GM12878 (cell line): Measurements from ENCODE around the gene ATIC. TPM values are rescaled to one million over a fixed set of nuclear protein-coding genes. Genes with fewer than 3 reads are reported as not detected.

Source experiments
- ATAC-seq: fragments of 200-7000 bp; cut with Tn5 transposase; 3 replicates; pipeline ENCODE4 v1.9.1; 2020; ENCODE audit warnings: mild to moderate bottlenecking, moderate library complexity
- BruUV-seq: library from RNA; stranded (reverse); fragments of 400-500 nt; replicated peaks from 2 replicates; lab custom pipeline; 2021; lab: Mats Ljungman, UMichigan
- CTCF ChIA-PET: fragments of 300-600 bp; sonication (Branson Sonifier 250); formaldehyde crosslinking; extraction: SDS; loops from one replicate; lab custom pipeline; 2021; ENCODE audit warnings: inconsistent platforms; lab: Yijun Ruan, JAX
- POLR2A ChIA-PET: fragments of 350-600 bp; formaldehyde crosslinking; extraction: SDS; loops from one replicate; lab custom pipeline; 2021; ENCODE audit warnings: inconsistent platforms; lab: Charles Lee
- RAD21 ChIA-PET: fragments of 300-600 bp; sonication (Branson Sonifier 250); formaldehyde crosslinking; loops from one replicate; lab custom pipeline; 2023; ENCODE audit warnings: antibody characterized with exemption; ENCODE audit not compliant: unreplicated experiment; lab: Charles Lee
- SMC1A ChIA-PET: fragments of 300-600 bp; sonication (Branson Sonifier 250); formaldehyde crosslinking; loops from one replicate; lab custom pipeline; 2023; ENCODE audit not compliant: unreplicated experiment, uncharacterized antibody; lab: Charles Lee
- DNase-seq: peaks from one replicate; pipeline ENCODE4 v3.0.0-alpha.2; 2011; ENCODE audit warnings: low read depth, low spot score
- FAIRE-seq: peaks from 3 replicates; lab custom pipeline; 2011; peaks lifted over from hg19 to GRCh38; lab: Jason Lieb, UNC
- H2AFZ ChIP-seq: 2 replicates; pipeline ENCODE4 v1.6.0; 2011; ENCODE audit warnings: low read depth, low read length, control low read depth; ENCODE audit not compliant: control insufficient read depth
- H3K27ac ChIP-seq: 2 replicates; pipeline ENCODE4 v1.5.1; 2011; ENCODE audit warnings: control low read depth; ENCODE audit not compliant: control insufficient read depth, insufficient read depth
- H3K27me3 ChIP-seq, 2 experiments: replicated peaks in 1 of 2; 2 replicates each; pipeline versions ENCODE4 v1.6.0 to v1.6.1; 2011; ENCODE audit warnings: low read length in 1 of 2; ENCODE audit not compliant: control insufficient read depth in 2 of 2, insufficient read depth in 2 of 2
- H3K36me3 ChIP-seq, 2 experiments: 2 replicates each; pipeline ENCODE4 v1.5.1; 2011; ENCODE audit warnings: low read length in 1 of 2; ENCODE audit not compliant: control insufficient read depth in 2 of 2, insufficient read depth in 2 of 2
- H3K4me1 ChIP-seq: 2 replicates; pipeline ENCODE4 v1.6.1; 2011; ENCODE audit warnings: mild to moderate bottlenecking, low read length, moderate library complexity, mixed read lengths; ENCODE audit not compliant: control insufficient read depth, insufficient read depth
- H3K4me2 ChIP-seq: 2 replicates; pipeline ENCODE4 v1.6.0; 2011; ENCODE audit warnings: control low read depth; ENCODE audit not compliant: control insufficient read depth, insufficient read depth
- H3K4me3 ChIP-seq: fragments of 200-600 bp; sonication (generic); 2 replicates; pipeline ENCODE4 v1.5.1; 2016
- H3K79me2 ChIP-seq: 2 replicates; pipeline ENCODE4 v1.6.0; 2011; ENCODE audit warnings: low read length; ENCODE audit not compliant: control insufficient read depth, insufficient read depth
- H3K9ac ChIP-seq: 2 replicates; pipeline ENCODE4 v1.8.0; 2011; ENCODE audit warnings: low read length, control low read depth, mixed read lengths; ENCODE audit not compliant: control insufficient read depth, insufficient read depth
- H3K9me3 ChIP-seq: replicated peaks from 3 replicates; pipeline ENCODE4 v1.5.1; 2011; ENCODE audit warnings: mild to moderate bottlenecking, low read length; ENCODE audit not compliant: control insufficient read depth, insufficient read depth
- H4K20me1 ChIP-seq: 2 replicates; pipeline ENCODE4 v1.6.0; 2011; ENCODE audit not compliant: control insufficient read depth, insufficient read depth
- ATF7 ChIP-seq: fragments of 450-650 bp; IDR thresholded peaks from 2 replicates; pipeline ENCODE4 v1.6.1; 2016; ENCODE audit warnings: low read depth, mild to moderate bottlenecking
- BCL3 ChIP-seq: IDR thresholded peaks from 2 replicates; pipeline ENCODE4 v1.6.1; 2011; ENCODE audit warnings: borderline replicate concordance, low read depth, mild to moderate bottlenecking, moderate library complexity, low read length; ENCODE audit not compliant: insufficient read depth, poor library complexity, severe bottlenecking
- BMI1 ChIP-seq: fragments of 450-650 bp; IDR thresholded peaks from 2 replicates; pipeline ENCODE4 v1.6.1; 2016; ENCODE audit warnings: mild to moderate bottlenecking, moderate library complexity, borderline replicate concordance
- FOXK2 ChIP-seq: fragments of 450-650 bp; IDR thresholded peaks from 2 replicates; pipeline ENCODE4 v1.6.1; 2017; ENCODE audit warnings: mild to moderate bottlenecking, moderate library complexity
- FOXM1 ChIP-seq: IDR thresholded peaks from 2 replicates; pipeline ENCODE4 v1.6.1; 2012; ENCODE audit warnings: low read depth, mild to moderate bottlenecking, inconsistent platforms, low read length, moderate library complexity
- GABPA ChIP-seq: IDR thresholded peaks from 2 replicates; pipeline ENCODE4 v1.6.1; 2014; ENCODE audit warnings: antibody characterized with exemption, low read depth, mild to moderate bottlenecking, inconsistent platforms
- IKZF1 ChIP-seq: fragments of 450-650 bp; conservative IDR thresholded peaks from 2 replicates; pipeline ENCODE4 v1.6.1; 2017; ENCODE audit warnings: antibody characterized with exemption, mild to moderate bottlenecking
- JUND ChIP-seq: IDR thresholded peaks from 2 replicates; pipeline ENCODE4 v1.6.1; 2012; ENCODE audit warnings: low read depth, mild to moderate bottlenecking, low read length, improper control_type of control experiment, moderate library complexity
- MTA3 ChIP-seq: IDR thresholded peaks from 2 replicates; pipeline ENCODE4 v1.6.1; 2012; ENCODE audit warnings: low read length, inconsistent platforms, borderline replicate concordance
- NFYA ChIP-seq: IDR thresholded peaks from 2 replicates; pipeline ENCODE4 v1.6.1; 2011; ENCODE audit warnings: low read depth, mild to moderate bottlenecking, low read length, improper control_type of control experiment, borderline replicate concordance
- PAX5 ChIP-seq: IDR thresholded peaks from 2 replicates; pipeline ENCODE4 v1.6.1; 2011; ENCODE audit warnings: low read depth, low read length, borderline replicate concordance
- PAX8 ChIP-seq: fragments of 450-650 bp; IDR thresholded peaks from 2 replicates; pipeline ENCODE4 v1.6.1; 2017; ENCODE audit warnings: mild to moderate bottlenecking, moderate library complexity
- PKNOX1 ChIP-seq: fragments of 450-650 bp; IDR thresholded peaks from 2 replicates; pipeline ENCODE4 v1.6.1; 2016; ENCODE audit warnings: mild to moderate bottlenecking
- POLR2A ChIP-seq: IDR thresholded peaks from 2 replicates; pipeline ENCODE4 v1.6.1; 2011; ENCODE audit warnings: low read depth, mild to moderate bottlenecking, low read length
- SMARCA5 ChIP-seq: fragments of 450-650 bp; IDR thresholded peaks from 2 replicates; pipeline ENCODE4 v1.6.1; 2017; ENCODE audit warnings: mild to moderate bottlenecking
- SREBF2 ChIP-seq: IDR thresholded peaks from 2 replicates; pipeline ENCODE4 v1.6.1; 2012; ENCODE audit warnings: mild to moderate bottlenecking, low read length
- STAT3 ChIP-seq: IDR thresholded peaks from 2 replicates; pipeline ENCODE4 v1.6.1; 2011; ENCODE audit warnings: low read depth, low read length, improper control_type of control experiment
- TCF7 ChIP-seq: IDR thresholded peaks from 2 replicates; pipeline ENCODE4 v1.6.1; 2014; ENCODE audit warnings: antibody characterized with exemption, borderline replicate concordance
- WRNIP1 ChIP-seq: IDR thresholded peaks from 2 replicates; pipeline ENCODE4 v1.6.1; 2011; ENCODE audit warnings: low read depth, low read length, improper control_type of control experiment, borderline replicate concordance
- ZSCAN29 ChIP-seq: fragments of 450-650 bp; IDR thresholded peaks from 2 replicates; pipeline ENCODE4 v1.6.1; 2017; ENCODE audit warnings: mild to moderate bottlenecking, moderate library complexity
- WGBS: methylation state at CpG from one replicate; pipeline ENCODE4 v1.1.6; 2016; ENCODE audit warnings: low lambda C conversion rate; ENCODE audit not compliant: insufficient replicate concordance, insufficient coverage; ENCODE audit errors: missing lambda C conversion rate; 5-methylcytosine and 5-hydroxymethylcytosine counted together
- in situ Hi-C: fragments of 300-500 bp; cut with MboI; formaldehyde crosslinking; loops from 9 replicates; pipeline ENCODE4 v1.14.3; 2018; ENCODE audit warnings: mixed read lengths
- intact Hi-C: fragments of 100-400 bp; cut with micrococcal nuclease; formaldehyde crosslinking; loops from one replicate; pipeline ENCODE4 v1.14.2; 2022; ENCODE audit not compliant: unreplicated experiment
- polyA plus RNA-seq, 11 experiments: library from polyadenylated mRNA; depleted of rRNA in 4 of 11; unstranded in 6 of 11; stranded (reverse) in 5 of 11; fragments of >200 nt; fragmentation: Nextera tagmentation in 4 of 11; fragmentation: Illumina TruSeq in 1 of 11; extraction: Ambion mirVana in 4 of 11; extraction: Trizol in 1 of 11; gene quantifications; 1 replicate in 1 of 11; 2 replicates in 10 of 11; pipeline versions ENCODE4 v1.2.1 to v1.2.3, GENCODE V29; 2011 to 2016; ENCODE audit warnings: inconsistent platforms in 2 of 11, missing spikeins in 2 of 11, low read depth in 1 of 11
- total RNA-seq, 4 experiments: library from RNA; depleted of rRNA in 3 of 4; stranded (reverse); fragments of >200 nt in 3 of 4; fragmentation: Illumina TruSeq in 1 of 4; extraction: Trizol in 1 of 4; gene quantifications; 2 replicates each; pipeline versions ENCODE4 v1.2.1 to v1.2.3, GENCODE V29; 2013 to 2021

The ATIC gene
- total and polyA plus RNA-seq, 10 of the 15 experiments (the other 5 are each of a cell fraction or from before 2014, with no cell fraction given), result 45.1 to 518 (median 306) TPM

- H2AFZ ChIP-seq, result no peak overlapping the region
- H4K20me1 ChIP-seq, result no peaks in the 10 kb centered on the region
- WGBS, result 95% methylated on average over 5 of the region's 5 CpGs
- H3K4me1 ChIP-seq, result peaks cover 11% of the 10 kb centered on the region
- H3K4me3 ChIP-seq, result no peak overlapping the region
- SMC1A ChIA-PET, result no interaction called here
- RAD21 ChIA-PET, result no interaction called here
- no peak for DNase-seq
- H3K4me2 ChIP-seq, result no peak overlapping the region
- CTCF ChIA-PET, result no interaction called here
- in situ Hi-C loops (no loop called here), intact Hi-C loops (no loop called here)
- no TSS peak for BruUV-seq
- H3K36me3 ChIP-seq, result peaks cover 15 to 32% of the 10 kb centered on the region in 2 experiments
- H3K27ac ChIP-seq, result no peak overlapping the region
- H3K9me3 ChIP-seq, result no peaks in the 10 kb centered on the region; the same call in 2 of the 3 replicates
- POLR2A ChIA-PET, result interaction anchor here (0.6 kb wide), 1 partner anchor 502 kb away, joined by 3 read pairs; no protein-coding TSS in a partner anchor
- H3K79me2 ChIP-seq, result peaks cover 30% of the 10 kb centered on the region
- no peak for ATAC-seq
- no peaks in the 10 kb centered on the region for H3K27me3 ChIP-seq
- no peak for FAIRE-seq
- H3K9ac ChIP-seq, result no peak overlapping the region
- TF ChIP-seq PAX8, result no peak
- TF ChIP-seq SREBF2, result no peak
- no peak for TF ChIP-seq JUND
- TF ChIP-seq TCF7, result no peak
- no peak for TF ChIP-seq BCL3
- TF ChIP-seq WRNIP1, result no peak
- TF ChIP-seq ZSCAN29, result no peak
- TF ChIP-seq FOXM1, result no peak
- TF ChIP-seq SMARCA5, result no peak
- TF ChIP-seq IKZF1, result no peak
- TF ChIP-seq FOXK2, result no peak
- TF ChIP-seq PKNOX1, result no peak
- no peak for TF ChIP-seq BMI1
- TF ChIP-seq MTA3, result no peak
- TF ChIP-seq GABPA, result no peak
- TF ChIP-seq NFYA, result no peak
- TF ChIP-seq POLR2A, result no peak
- no peak for TF ChIP-seq PAX5
- TF ChIP-seq ATF7, result no peak
- no peak for TF ChIP-seq STAT3
- TF ChIP-seq, all 136 proteins: peak for 0
Observed at GRCh38 chr2:215328066-215328465, 16.2 kb downstream of the ATIC start.
